NB4 (cell line): Measurements from ENCODE around the gene PAX2.

Experiments
- CTCF ChIP-seq: IDR thresholded peaks from one replicate; pipeline ENCODE4 v1.5.1; 2012; ENCODE audit warnings: low read depth, low read length
- MAX ChIP-seq: IDR thresholded peaks from 2 replicates; pipeline ENCODE4 v1.6.1; 2011; ENCODE audit warnings: low read depth, low read length

- TF ChIP-seq CTCF (no peak), MAX (no peak)
These were observed 65.4 kb downstream of the PAX2 start for GRCh38 chr10:100810835-100811116.
